ENCODE measurements around the gene PLEKHO1.

Gene PLEKHO1

GRCh38 chr1:150173141-150173585 is 23.4 kb downstream of the PLEKHO1 start:
- H3K14ac ChIP-seq (ENCODE audit: low read length in 2 of 2) = no peak overlapping the region
- no peak overlapping the region for H3K27ac ChIP-seq (ENCODE audit: low read length, poor library complexity, severe bottlenecking)
- no peak for DNase-seq
- H2BK15ac ChIP-seq (ENCODE audit: low read depth, poor library complexity, severe bottlenecking) = no peak overlapping the region
- no peak overlapping the region for H2BK5ac ChIP-seq (ENCODE audit: low read depth, low read length, poor library complexity, severe bottlenecking)
- H2AK5ac ChIP-seq (ENCODE audit: low read length, severe bottlenecking) = no peak overlapping the region
- 35% methylated on average over 7 of the region's 7 CpGs for WGBS
- H3K27me3 ChIP-seq (ENCODE audit: control insufficient read depth in 1 of 2, insufficient read depth in 1 of 2, low read length in 2 of 2) = no peaks in the 10 kb centered on the region
- no peaks in the 10 kb centered on the region for H3K79me1 ChIP-seq (replicated peaks; ENCODE audit: low read length, poor library complexity, severe bottlenecking)
- H3K36me3 ChIP-seq (ENCODE audit: control insufficient read depth in 1 of 2, insufficient read depth in 2 of 2, low read depth in 1 of 2, low read length in 2 of 2) = no peaks in the 10 kb centered on the region
- H3K4me3 ChIP-seq (ENCODE audit: insufficient read depth in 1 of 2, low read depth in 1 of 2, low read length in 2 of 2) = no peak overlapping the region
- no peak overlapping the region for H4K91ac ChIP-seq (ENCODE audit: low read length)
- H2AFZ ChIP-seq (ENCODE audit: low read depth, low read length) = peak overlapping the region; percentile 15
- peaks cover 3% of the 10 kb centered on the region for H3K4me1 ChIP-seq (ENCODE audit: control insufficient read depth, insufficient read depth, low read depth, low read length)
- no peak overlapping the region for H2BK12ac ChIP-seq (ENCODE audit: low read length in 2 of 2)
- H3K4ac ChIP-seq (ENCODE audit: low read depth in 1 of 2, low read length in 2 of 2) = no peak overlapping the region
- H3K4me2 ChIP-seq (ENCODE audit: low read length, poor library complexity, severe bottlenecking) = no peak overlapping the region
- no peak overlapping the region for H2BK120ac ChIP-seq (ENCODE audit: low read depth, low read length)
- no peak overlapping the region for H3K23ac ChIP-seq (ENCODE audit: low read length in 2 of 2)
- H4K8ac ChIP-seq (ENCODE audit: low read length) = peak overlapping the region; percentile 49
- H3K18ac ChIP-seq (ENCODE audit: low read depth in 1 of 2, low read length in 2 of 2) = peak overlapping the region in 1 of 2 experiments; percentile 64
- no peaks in the 10 kb centered on the region for H3K9me3 ChIP-seq (ENCODE audit: control insufficient read depth, low read length)
- H3K9ac ChIP-seq (ENCODE audit: low read length) = no peak overlapping the region

GRCh38 chr1:150176593-150176992 is 26.9 kb downstream of the PLEKHO1 start:
- Histone ChIP-seq H3K4me1 (ENCODE audit: control insufficient read depth, insufficient read depth, low read depth, low read length) (peaks cover 3% of the 10 kb centered on the region), H4K8ac (ENCODE audit: low read length) (no peak overlapping the region), H3K14ac (ENCODE audit: low read length in 2 of 2) (no peak overlapping the region), H3K27me3 (ENCODE audit: control insufficient read depth in 1 of 2, insufficient read depth in 1 of 2, low read length in 2 of 2) (no peaks in the 10 kb centered on the region), H2BK5ac (ENCODE audit: low read depth, low read length, poor library complexity, severe bottlenecking) (no peak overlapping the region), H3K4me2 (ENCODE audit: low read length, poor library complexity, severe bottlenecking) (no peak overlapping the region), H2AK5ac (ENCODE audit: low read length, severe bottlenecking) (no peak overlapping the region), H3K9me3 (ENCODE audit: control insufficient read depth, low read length) (no peaks in the 10 kb centered on the region), H3K4ac (ENCODE audit: low read depth in 1 of 2, low read length in 2 of 2) (no peak overlapping the region), H3K79me1 (replicated peaks; ENCODE audit: low read length, poor library complexity, severe bottlenecking) (no peaks in the 10 kb centered on the region), H3K27ac (ENCODE audit: low read length, poor library complexity, severe bottlenecking) (no peak overlapping the region), H2AFZ (ENCODE audit: low read depth, low read length) (no peak overlapping the region), H3K23ac (ENCODE audit: low read length in 2 of 2) (no peak overlapping the region), H3K36me3 (ENCODE audit: control insufficient read depth in 1 of 2, insufficient read depth in 2 of 2, low read depth in 1 of 2, low read length in 2 of 2) (no peaks in the 10 kb centered on the region), H3K4me3 (ENCODE audit: insufficient read depth in 1 of 2, low read depth in 1 of 2, low read length in 2 of 2) (no peak overlapping the region), H2BK120ac (ENCODE audit: low read depth, low read length) (no peak overlapping the region), H2BK12ac (ENCODE audit: low read length in 2 of 2) (no peak overlapping the region), H2BK15ac (ENCODE audit: low read depth, poor library complexity, severe bottlenecking) (no peak overlapping the region), H4K91ac (ENCODE audit: low read length) (no peak overlapping the region), H3K9ac (ENCODE audit: low read length) (no peak overlapping the region), H3K18ac (ENCODE audit: low read depth in 1 of 2, low read length in 2 of 2) (no peak overlapping the region)
- DNase-seq = no peak
- WGBS = 96% methylated on average over 3 of the region's 3 CpGs

GRCh38 chr1:150178548-150178947 is 28.8 kb downstream of the PLEKHO1 start:
- Histone ChIP-seq H3K79me1 (replicated peaks; ENCODE audit: low read length, poor library complexity, severe bottlenecking) (no peaks in the 10 kb centered on the region), H2BK5ac (ENCODE audit: low read depth, low read length, poor library complexity, severe bottlenecking) (no peak overlapping the region), H3K4me2 (ENCODE audit: low read length, poor library complexity, severe bottlenecking) (no peak overlapping the region), H3K23ac (ENCODE audit: low read length in 2 of 2) (no peak overlapping the region), H3K18ac (ENCODE audit: low read depth in 1 of 2, low read length in 2 of 2) (no peak overlapping the region), H3K4me3 (ENCODE audit: insufficient read depth in 1 of 2, low read depth in 1 of 2, low read length in 2 of 2) (no peak overlapping the region), H3K27ac (ENCODE audit: low read length, poor library complexity, severe bottlenecking) (no peak overlapping the region), H3K9ac (ENCODE audit: low read length) (no peak overlapping the region), H2BK15ac (ENCODE audit: low read depth, poor library complexity, severe bottlenecking) (no peak overlapping the region), H2BK120ac (ENCODE audit: low read depth, low read length) (no peak overlapping the region), H4K91ac (ENCODE audit: low read length) (no peak overlapping the region), H3K4ac (ENCODE audit: low read depth in 1 of 2, low read length in 2 of 2) (no peak overlapping the region), H3K14ac (ENCODE audit: low read length in 2 of 2) (no peak overlapping the region), H4K8ac (ENCODE audit: low read length) (no peak overlapping the region), H2AFZ (ENCODE audit: low read depth, low read length) (no peak overlapping the region), H3K27me3 (ENCODE audit: control insufficient read depth in 1 of 2, insufficient read depth in 1 of 2, low read length in 2 of 2) (no peaks in the 10 kb centered on the region), H2BK12ac (ENCODE audit: low read length in 2 of 2) (no peak overlapping the region), H3K9me3 (ENCODE audit: control insufficient read depth, low read length) (no peaks in the 10 kb centered on the region), H2AK5ac (ENCODE audit: low read length, severe bottlenecking) (no peak overlapping the region), H3K4me1 (ENCODE audit: control insufficient read depth, insufficient read depth, low read depth, low read length) (no peaks in the 10 kb centered on the region), H3K36me3 (ENCODE audit: control insufficient read depth in 1 of 2, insufficient read depth in 2 of 2, low read depth in 1 of 2, low read length in 2 of 2) (no peaks in the 10 kb centered on the region)
- no peak for DNase-seq

GRCh38 chr1:150179867-150180266 is 30.2 kb downstream of the PLEKHO1 start:
- H4K91ac ChIP-seq (ENCODE audit: low read length) = no peak overlapping the region
- no peak overlapping the region for H2BK15ac ChIP-seq (ENCODE audit: low read depth, poor library complexity, severe bottlenecking)
- H2BK5ac ChIP-seq (ENCODE audit: low read depth, low read length, poor library complexity, severe bottlenecking) = no peak overlapping the region
- H3K27ac ChIP-seq (ENCODE audit: low read length, poor library complexity, severe bottlenecking) = no peak overlapping the region
- no peak overlapping the region for H3K18ac ChIP-seq (ENCODE audit: low read depth in 1 of 2, low read length in 2 of 2)
- no peak overlapping the region for H3K23ac ChIP-seq (ENCODE audit: low read length in 2 of 2)
- no peaks in the 10 kb centered on the region for H3K27me3 ChIP-seq (ENCODE audit: control insufficient read depth in 1 of 2, insufficient read depth in 1 of 2, low read length in 2 of 2)
- H3K9me3 ChIP-seq (ENCODE audit: control insufficient read depth, low read length) = no peaks in the 10 kb centered on the region
- H2BK12ac ChIP-seq (ENCODE audit: low read length in 2 of 2) = no peak overlapping the region
- H3K4ac ChIP-seq (ENCODE audit: low read depth in 1 of 2, low read length in 2 of 2) = no peak overlapping the region
- no peak for DNase-seq
- no peak overlapping the region for H2AK5ac ChIP-seq (ENCODE audit: low read length, severe bottlenecking)
- no peak overlapping the region for H3K4me3 ChIP-seq (ENCODE audit: insufficient read depth in 1 of 2, low read depth in 1 of 2, low read length in 2 of 2)
- H3K9ac ChIP-seq (ENCODE audit: low read length) = no peak overlapping the region
- no peak overlapping the region for H4K8ac ChIP-seq (ENCODE audit: low read length)
- H2BK120ac ChIP-seq (ENCODE audit: low read depth, low read length) = no peak overlapping the region
- H3K14ac ChIP-seq (ENCODE audit: low read length in 2 of 2) = no peak overlapping the region
- no peaks in the 10 kb centered on the region for H3K4me1 ChIP-seq (ENCODE audit: control insufficient read depth, insufficient read depth, low read depth, low read length)
- 94% methylated on average over 6 of the region's 7 CpGs for WGBS
- H3K36me3 ChIP-seq (ENCODE audit: control insufficient read depth in 1 of 2, insufficient read depth in 2 of 2, low read depth in 1 of 2, low read length in 2 of 2) = no peaks in the 10 kb centered on the region
- no peak overlapping the region for H2AFZ ChIP-seq (ENCODE audit: low read depth, low read length)
- H3K4me2 ChIP-seq (ENCODE audit: low read length, poor library complexity, severe bottlenecking) = no peak overlapping the region
- no peaks in the 10 kb centered on the region for H3K79me1 ChIP-seq (replicated peaks; ENCODE audit: low read length, poor library complexity, severe bottlenecking)

Data from mesenchymal stem cell (in vitro differentiated cells and primary cell).